GM13976 (cell line): Measurements from ENCODE around the gene SHB.

Source experiments
- DNase-seq: peaks from one replicate; pipeline ENCODE4 v3.0.0; 2012; ENCODE audit warnings: low spot score
- in situ Hi-C: fragments of 300-500 bp; cut with MboI; formaldehyde crosslinking; loops from one replicate; pipeline ENCODE4 v1.12.0; 2022; ENCODE audit warnings: low sequenced_read_pairs, mixed read lengths, inconsistent platforms; ENCODE audit not compliant: unreplicated experiment
- TF ChIP-seq, protein P1 (sequence below): IDR thresholded peaks from 2 replicates; pipeline ENCODE4 v1.5.1; 2012; ENCODE audit warnings: borderline replicate concordance, mild to moderate bottlenecking; ENCODE audit not compliant: insufficient read depth; ENCODE audit errors: extremely low read depth, missing control alignments, control extremely low read depth

The SHB gene

GRCh38 chr9:37941253-37941652 is 127.8 kb downstream of the SHB start:
- in situ Hi-C loops = no loop called here
- DNase-seq = no peak
- TF ChIP-seq, protein P1, sequence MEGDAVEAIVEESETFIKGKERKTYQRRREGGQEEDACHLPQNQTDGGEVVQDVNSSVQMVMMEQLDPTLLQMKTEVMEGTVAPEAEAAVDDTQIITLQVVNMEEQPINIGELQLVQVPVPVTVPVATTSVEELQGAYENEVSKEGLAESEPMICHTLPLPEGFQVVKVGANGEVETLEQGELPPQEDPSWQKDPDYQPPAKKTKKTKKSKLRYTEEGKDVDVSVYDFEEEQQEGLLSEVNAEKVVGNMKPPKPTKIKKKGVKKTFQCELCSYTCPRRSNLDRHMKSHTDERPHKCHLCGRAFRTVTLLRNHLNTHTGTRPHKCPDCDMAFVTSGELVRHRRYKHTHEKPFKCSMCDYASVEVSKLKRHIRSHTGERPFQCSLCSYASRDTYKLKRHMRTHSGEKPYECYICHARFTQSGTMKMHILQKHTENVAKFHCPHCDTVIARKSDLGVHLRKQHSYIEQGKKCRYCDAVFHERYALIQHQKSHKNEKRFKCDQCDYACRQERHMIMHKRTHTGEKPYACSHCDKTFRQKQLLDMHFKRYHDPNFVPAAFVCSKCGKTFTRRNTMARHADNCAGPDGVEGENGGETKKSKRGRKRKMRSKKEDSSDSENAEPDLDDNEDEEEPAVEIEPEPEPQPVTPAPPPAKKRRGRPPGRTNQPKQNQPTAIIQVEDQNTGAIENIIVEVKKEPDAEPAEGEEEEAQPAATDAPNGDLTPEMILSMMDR = no peak

DNA sequence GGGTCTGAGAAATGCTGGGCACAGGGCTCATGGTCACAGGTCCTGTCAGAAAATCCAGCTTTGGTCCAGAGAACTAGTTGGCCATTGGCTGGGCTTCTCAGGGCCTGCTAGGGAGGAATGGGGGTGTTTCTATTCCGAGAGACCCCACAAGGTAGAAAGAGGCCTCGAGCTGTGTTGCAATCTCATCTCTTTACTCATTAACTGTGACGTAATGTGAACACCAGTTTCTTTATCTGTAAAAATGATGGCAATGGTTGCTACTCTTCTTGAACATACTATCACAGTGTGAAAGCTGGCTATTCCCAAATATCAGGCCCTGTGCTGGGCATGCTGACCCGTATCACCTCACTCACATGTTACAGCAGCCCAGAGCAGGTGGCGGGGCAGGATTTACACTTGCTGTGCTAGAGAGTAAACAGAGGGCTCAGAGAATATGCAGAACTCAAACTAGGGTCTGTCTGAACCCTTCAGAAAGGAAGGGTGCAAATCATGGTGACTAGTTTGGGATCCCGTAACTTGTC is 129.4 kb downstream of the SHB start:
- in situ Hi-C loops = no loop called here
- no peak for DNase-seq
- TF ChIP-seq, protein P1 = no peak

DNA sequence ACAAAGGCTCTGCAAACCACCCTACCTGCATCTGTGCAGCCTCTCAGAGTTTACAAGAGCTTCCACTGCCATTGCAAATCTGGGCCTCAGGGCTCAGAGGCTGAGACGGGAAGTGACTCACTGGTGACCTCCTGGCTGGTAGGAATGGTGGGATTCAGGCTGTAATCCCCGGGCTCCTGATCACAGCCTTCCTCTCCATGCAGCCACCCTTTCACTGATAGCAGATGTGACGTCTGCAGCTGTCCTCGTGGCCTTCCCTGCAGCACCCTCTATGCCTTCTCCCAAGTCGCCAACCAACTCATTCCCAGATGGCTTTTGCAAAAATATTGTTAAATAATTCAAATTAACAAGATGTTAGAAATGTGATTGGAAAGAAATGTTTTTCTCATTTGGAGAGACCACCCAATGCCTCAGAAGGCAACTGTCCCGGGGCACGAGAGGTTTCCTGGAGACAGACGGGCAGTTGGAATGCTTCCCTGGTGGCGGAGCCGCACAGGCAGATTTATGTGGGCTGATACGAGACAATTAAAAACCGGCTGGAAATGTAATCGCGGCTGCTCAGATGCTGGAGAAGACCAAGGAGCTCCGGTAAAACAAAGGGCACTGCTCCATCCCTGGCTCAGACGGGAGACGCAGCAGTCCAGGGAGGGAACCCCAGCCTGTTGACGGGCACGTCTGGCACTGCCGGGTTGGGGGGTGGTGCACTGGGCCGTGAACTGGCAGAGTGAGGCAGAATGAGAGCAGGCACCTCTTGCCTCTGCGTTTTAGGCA is 130.7 kb downstream of the SHB start:
- TF ChIP-seq, protein P1 = no peak
- in situ Hi-C loops = no loop called here

DNA sequence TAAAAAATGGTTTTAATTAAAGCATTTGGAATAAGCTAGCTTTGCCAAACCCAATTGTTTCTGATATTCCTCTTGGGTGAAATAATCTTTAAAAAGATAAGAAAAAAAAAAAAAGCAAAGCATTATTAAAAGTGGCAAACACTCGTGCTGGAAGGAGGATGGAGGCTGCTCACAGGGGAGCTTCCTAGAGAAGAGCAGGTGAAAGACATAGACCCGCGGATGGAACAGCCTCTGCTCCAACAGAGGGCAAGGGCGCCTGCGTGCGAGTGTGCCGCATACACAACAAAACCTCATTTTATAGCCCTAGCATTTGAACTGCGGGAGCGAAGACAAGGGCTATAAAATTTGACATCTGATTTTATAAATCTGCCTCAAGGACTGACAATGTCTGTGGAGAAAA is 131.7 kb downstream of the SHB start:
- TF ChIP-seq, protein P1 = no peak
- no peak for DNase-seq
- in situ Hi-C loops = no loop called here

More for the DNA sequence above, 130.7 kb downstream of the SHB start:
- DNase-seq = no peak

GRCh38 chr9:37936965-37937364 is 132.1 kb downstream of the SHB start:
- TF ChIP-seq, protein P1 = no peak
- in situ Hi-C loops = no loop called here
- DNase-seq = no peak

DNA sequence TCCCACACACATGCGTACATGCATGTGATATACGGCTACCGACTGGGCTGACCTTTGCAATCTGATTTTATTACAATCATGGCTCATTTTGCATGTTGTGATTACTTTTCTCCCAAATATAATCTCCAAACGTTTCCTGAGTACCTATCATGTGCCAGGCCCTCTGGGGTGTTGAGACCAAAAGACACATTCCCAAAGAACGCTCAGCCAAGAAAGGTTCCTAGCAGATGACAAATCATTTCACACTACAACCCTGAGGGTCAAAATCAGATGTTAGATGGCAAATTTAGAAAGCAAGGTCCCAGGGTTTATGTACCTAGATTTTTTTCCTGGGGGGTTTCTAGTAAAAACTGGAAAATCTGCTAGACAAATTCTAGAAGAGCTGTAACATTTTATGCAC is 132.7 kb downstream of the SHB start:
- in situ Hi-C loops = no loop called here
- DNase-seq = no peak
- TF ChIP-seq, protein P1 = no peak

DNA sequence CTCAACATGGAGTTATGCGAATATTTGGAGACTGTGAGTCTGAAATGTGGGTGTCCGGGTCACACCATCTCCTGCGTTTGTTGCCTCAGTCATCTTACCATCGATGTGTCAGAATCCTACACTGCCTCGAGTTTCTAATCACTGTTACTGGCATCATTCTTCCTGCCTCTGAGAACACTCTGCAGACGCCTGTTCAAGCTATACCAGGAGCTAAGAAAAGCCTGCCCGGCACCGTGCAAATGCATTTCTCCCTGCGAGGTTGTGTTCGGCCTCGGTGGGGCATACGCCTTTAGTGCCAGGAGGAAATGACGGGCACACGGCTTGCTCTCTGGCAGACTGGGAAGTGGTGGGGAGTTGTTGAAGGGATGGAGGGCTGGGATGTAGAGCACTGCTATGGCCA is 133.9 kb downstream of the SHB start:
- in situ Hi-C loops = no loop called here
- DNase-seq = no peak
- TF ChIP-seq, protein P1 = no peak
